Measurements from ENCODE around the gene CDH2.

Gene CDH2

DNA sequence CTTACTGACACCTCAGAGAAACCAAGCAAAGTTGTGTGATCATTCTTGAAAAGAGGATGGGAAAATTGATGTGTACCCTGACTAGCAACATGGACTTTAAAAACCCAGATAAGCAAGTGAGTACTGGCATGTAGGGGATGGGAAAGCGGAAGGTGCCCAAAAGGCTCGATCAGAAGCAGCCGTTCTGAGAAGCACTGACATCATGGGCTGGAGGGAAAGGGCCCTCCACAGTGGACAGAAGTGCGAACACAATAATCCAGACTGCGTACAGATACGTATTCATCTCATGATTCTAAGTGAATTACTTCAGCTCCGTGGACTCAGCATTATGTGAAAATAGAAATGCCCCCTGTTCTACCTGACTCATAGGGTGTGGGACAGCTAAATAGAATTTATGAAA lies 42.2 kb downstream of the CDH2 start:
- TF ChIP-seq, protein P1, sequence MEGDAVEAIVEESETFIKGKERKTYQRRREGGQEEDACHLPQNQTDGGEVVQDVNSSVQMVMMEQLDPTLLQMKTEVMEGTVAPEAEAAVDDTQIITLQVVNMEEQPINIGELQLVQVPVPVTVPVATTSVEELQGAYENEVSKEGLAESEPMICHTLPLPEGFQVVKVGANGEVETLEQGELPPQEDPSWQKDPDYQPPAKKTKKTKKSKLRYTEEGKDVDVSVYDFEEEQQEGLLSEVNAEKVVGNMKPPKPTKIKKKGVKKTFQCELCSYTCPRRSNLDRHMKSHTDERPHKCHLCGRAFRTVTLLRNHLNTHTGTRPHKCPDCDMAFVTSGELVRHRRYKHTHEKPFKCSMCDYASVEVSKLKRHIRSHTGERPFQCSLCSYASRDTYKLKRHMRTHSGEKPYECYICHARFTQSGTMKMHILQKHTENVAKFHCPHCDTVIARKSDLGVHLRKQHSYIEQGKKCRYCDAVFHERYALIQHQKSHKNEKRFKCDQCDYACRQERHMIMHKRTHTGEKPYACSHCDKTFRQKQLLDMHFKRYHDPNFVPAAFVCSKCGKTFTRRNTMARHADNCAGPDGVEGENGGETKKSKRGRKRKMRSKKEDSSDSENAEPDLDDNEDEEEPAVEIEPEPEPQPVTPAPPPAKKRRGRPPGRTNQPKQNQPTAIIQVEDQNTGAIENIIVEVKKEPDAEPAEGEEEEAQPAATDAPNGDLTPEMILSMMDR (IDR thresholded peaks at IDR 0.05) = no peak

DNA sequence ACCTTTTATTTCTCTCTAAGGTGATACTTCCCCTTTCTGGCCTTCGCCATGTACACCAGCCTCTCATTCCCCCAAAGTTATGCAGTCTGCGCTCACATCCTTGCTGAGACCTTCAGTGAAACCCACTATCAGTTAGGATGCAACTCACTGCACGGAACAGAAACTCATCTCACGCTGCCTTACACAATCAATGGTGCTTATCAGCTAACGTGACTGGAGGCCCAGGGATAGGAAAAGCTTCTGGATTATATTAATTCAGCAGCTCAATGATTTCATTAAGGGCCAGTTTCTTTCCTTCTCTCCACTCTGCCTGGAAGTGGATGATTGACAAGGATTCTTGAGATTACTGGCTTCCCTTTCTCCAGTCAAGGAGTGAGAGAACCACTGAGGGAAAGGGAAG lies 44.8 kb downstream of the CDH2 start:
- TF ChIP-seq, protein P1 (IDR thresholded peaks at IDR 0.05) = no peak

DNA sequence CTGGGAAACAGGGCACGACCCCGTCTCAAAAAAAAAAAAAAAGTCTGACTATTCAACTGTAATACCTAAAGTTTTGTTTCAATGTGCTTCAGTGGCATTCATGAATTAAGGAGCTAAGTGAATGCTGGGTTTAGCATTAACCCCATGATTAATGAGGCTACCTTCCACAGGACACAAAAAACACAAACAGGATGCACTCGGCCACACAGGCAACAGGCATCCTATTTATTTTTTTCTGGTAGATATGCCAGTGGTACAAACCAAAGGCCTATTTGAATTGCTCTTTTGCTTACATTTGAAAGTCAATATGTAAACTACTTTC lies 48.3 kb downstream of the CDH2 start:
- TF ChIP-seq, protein P1 (IDR thresholded peaks at IDR 0.05) = no peak

DNA sequence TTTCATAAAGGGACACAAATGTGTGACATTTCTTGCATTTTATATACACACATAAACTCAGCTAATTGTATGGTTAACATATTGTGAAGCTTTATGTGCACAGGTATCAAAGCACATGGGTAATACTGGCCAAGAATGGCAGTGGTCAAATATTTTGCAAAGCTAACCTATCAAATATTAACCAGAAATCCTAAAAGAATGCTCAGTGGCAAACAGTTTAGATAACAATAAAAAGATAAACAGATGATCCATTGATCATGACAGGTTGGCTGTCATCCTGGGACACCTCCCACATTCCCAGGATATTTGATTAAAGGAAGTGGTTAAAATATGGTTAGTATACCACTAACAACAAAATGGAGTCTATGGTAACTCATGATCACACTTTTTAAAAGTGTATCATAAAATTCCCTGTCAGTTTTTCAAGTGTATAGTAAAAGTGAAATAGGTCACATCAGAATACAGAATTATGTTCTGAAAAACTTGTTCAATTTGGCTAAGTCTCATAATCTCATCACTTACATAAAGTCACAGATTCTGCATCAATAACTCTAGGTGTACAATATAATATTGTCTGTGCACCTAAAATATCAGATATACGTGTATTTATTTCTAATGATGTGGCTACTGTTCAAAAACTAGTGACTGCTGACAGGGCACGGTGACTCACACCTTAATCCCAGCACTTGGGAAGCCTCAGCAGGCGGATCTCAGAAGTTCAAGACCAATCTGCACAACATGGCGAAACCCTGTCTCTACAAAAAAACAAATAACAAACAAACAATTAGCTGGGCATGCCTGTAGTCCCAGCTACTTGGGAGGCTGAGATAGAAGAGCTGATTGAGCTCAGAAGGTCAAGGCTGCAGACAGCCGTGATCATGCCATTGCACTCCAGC lies 48.9 kb downstream of the CDH2 start:
- TF ChIP-seq, protein P1 (IDR thresholded peaks at IDR 0.05) = no peak

DNA sequence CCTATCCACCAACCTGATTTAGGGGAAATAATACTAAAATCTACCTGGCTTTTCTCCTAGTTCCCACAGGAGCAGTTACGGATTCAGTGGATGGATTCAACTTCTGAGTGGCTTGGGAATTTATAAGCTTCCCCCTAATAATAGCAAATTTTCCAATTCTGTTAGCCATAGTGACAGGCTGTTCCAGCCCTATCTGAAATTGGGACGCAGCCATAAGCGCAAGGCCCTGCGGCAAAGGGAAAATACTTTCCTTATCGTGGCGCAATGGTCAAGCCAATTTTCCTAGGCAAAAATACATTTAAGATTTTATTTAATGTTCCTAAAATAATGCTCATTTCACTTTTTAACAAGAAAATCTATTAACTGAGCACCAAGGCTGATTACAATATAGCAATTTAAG lies 49.7 kb downstream of the CDH2 start:
- TF ChIP-seq, protein P1 (IDR thresholded peaks at IDR 0.05) = no peak

DNA sequence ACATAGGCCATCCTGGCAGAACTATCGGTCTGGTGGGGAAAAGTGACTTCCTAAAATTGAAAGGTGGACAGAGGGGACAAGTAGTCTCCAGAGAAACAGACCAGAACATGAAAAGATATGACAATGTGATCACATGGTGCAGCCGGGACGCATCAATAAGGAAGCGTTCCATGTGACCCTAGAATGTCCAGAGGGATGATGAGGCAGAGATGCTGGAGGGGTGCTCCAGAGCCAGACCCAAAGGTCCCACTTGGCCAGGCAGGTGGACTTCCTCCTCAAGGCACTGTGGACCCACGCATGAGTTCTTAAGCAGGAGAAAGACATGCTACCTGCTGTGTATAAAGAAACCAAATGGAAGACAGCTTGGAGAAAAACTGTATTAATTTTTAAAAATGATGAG lies 50.2 kb downstream of the CDH2 start:
- TF ChIP-seq, protein P1 (IDR thresholded peaks at IDR 0.05) = no peak

DNA sequence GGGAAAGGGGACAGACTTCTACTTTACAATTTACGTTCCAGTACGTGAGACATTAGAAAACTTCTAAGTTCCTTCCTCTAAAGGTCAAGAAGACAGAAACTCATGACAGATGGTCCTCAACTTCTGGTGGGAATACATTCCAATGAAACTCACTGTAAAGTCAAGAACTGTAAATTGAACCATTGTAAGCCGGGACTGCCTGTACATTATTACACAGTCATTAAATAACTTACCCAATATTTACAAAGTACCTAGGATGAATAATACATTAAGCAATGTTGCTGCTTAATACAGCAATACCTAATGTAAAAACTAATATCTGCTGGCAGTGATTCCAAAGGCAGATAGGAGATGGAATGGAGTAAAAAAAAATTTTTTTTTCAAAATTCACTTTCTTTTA lies 51.9 kb downstream of the CDH2 start:
- TF ChIP-seq, protein P1 (IDR thresholded peaks at IDR 0.05) = no peak

Data from LNCAP (cell line).